Erythroblast (primary cell): ENCODE measurements around the gene KRTAP9-3.

Experiments used
- GATA1 ChIP-seq: IDR thresholded peaks from 2 replicates; pipeline ENCODE4 v1.6.1; 2011; ENCODE audit warnings: low read depth, mild to moderate bottlenecking, control low read depth, low read length, moderate library complexity
- POLR2A ChIP-seq: IDR thresholded peaks from 2 replicates; pipeline ENCODE4 v1.6.1; 2011; ENCODE audit warnings: mild to moderate bottlenecking, low read length

- TF ChIP-seq POLR2A (no peak), GATA1 (no peak)
Observed at GRCh38 chr17:41223821-41224220, 8.4 kb upstream of the KRTAP9-3 start.
